Measurements from ENCODE around the gene CT45A10. TPM values are rescaled to one million over a fixed set of nuclear protein-coding genes. Genes with fewer than 3 reads are reported as not detected.
"Not testable (repeated sequence)": the region's sequence is repeated elsewhere in the genome, so short reads cannot be mapped to it uniquely, and the experiment has no call there.

The CT45A10 gene, protein sequence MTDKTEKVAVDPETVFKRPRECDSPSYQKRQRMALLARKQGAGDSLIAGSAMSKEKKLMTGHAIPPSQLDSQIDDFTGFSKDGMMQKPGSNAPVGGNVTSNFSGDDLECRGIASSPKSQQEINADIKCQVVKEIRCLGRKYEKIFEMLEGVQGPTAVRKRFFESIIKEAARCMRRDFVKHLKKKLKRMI
- total RNA-seq (2014; rRNA removed; shearing (Covaris generic)) = not detected in 2 replicates
- polyA plus RNA-seq (2014; cell fraction: nucleus; rRNA removed) = not detected in 2 replicates

- no peak for DNase-seq (ENCODE audit: extremely low read depth, low read depth)
These were observed at the start of gene CT45A10, which contains the start of gene SAGE1 for GRCh38 chrX:135893294-135893817. TSS of gene CT45A10 (minus strand) at chrX:135893444. CDS start at chrX:135885344, 8,100 bp downstream. TSS of gene SAGE1 (plus strand) at chrX:135893716. CDS start at chrX:135896243, 2,527 bp downstream.

DNA sequence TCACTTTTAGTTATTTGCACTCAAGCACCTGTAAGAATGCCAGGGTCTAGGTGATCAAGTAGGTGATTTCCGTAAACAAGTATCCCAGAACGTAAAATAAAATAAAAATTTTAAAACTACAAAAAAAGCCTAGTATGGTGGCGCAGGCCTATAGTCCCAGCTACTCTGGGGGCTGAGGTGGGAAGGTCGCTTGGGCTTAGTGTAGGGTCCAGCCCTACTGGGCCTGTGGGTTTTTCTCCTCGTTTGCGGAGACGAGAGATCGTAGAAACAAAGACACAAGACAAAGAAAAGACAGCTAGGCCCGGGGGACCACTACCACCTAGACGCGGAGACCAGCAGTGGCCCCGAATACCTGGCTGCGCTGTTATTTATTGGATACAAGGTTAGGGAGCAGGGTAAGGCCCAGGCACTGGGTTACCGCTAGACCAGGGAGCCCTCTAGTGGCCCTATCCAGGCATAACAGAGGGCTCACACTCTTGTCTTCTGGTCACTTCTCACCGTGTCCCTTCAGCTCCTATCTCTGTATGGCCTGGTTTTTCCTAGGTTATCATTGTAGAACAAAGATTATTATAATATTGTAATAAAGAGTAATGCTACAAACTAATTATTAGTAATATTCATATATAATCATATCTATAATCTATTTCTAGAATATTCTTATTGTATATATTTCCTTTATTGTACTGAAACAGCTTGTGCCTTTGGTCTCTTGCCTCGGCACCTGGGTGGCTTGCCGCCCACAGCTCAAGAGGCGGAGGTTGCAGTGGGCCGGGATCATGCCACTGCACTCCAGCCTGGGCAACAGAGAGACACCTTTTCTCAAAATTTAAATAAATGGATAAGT, 38.6 kb upstream of the CT45A10 start:
- DNase-seq (ENCODE audit: extremely low read depth, low read depth) = peak; percentile 39

DNA sequence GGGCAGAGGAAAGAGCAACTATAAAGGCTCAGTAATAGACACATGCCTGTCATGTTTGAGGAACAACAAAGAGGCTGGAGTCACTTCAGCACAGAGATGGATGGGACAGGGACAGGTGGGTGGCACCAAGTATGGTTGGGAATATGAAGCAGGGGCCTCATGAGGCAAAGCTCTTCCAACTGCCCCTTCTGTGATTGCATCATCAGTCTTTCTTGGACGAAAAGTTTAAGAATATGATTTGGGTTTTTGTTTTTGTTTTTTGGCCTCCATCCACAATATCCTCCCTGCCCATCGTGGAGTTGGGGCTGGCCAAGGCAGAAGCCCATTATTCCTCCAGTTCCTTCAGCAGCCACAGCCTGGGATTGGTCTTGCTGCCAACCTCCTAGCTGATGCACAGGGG, 34.7 kb upstream of the CT45A10 start:
- no peak for DNase-seq (ENCODE audit: extremely low read depth, low read depth)

- peak; percentile 8 for DNase-seq (ENCODE audit: extremely low read depth, low read depth)
These were observed 30.1 kb upstream of the CT45A10 start for GRCh38 chrX:135923353-135923752.

DNA sequence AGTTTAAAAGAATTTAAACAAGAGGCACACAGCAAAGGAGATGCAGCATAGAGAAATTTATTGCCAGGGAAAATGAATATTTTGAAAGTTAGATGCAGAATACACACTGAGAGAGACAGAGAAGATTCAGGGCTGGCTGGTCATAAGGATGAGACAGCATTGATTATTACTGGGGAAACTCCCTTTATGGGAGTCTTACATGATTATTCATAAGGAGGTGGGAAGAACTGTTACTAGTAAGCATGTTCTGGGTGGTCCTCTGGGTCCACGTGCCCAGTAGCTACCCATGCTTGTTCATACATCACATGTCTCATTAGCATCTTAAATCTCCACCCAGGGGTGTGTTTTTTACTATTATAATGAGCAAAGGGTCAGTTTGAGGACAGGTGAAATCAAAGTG, 27.3 kb upstream of the CT45A10 start:
- DNase-seq (ENCODE audit: extremely low read depth, low read depth) = not testable (repeated sequence)

DNA sequence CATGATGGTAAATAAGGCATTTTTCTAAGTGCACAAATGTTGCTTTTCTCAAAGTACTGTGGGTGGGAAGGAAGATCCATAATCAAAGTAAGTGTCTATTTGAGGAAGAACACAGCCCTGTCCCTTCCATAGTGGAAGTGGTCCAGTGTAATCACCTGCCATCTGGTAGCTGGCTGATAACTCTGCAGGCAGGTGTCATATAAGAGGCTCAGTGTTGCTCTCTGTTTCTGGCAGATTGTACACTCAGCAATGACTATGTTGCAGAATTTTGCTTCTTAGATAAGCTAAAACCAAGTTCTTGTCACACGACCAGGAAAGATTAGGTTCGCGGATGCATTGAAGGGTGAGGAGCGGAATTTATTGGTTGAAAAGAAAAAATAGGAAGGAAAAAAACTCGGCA, 21.2 kb upstream of the CT45A10 start:
- no peak for DNase-seq (ENCODE audit: extremely low read depth, low read depth)

- DNase-seq (ENCODE audit: extremely low read depth, low read depth) = no peak
These were observed 17.0 kb upstream of the CT45A10 start for GRCh38 chrX:135910251-135910650.

- DNase-seq (ENCODE audit: extremely low read depth, low read depth) = no peak
These were observed 463 bp downstream of the CT45A10 start for GRCh38 chrX:135892781-135893180.

- no peak for DNase-seq (ENCODE audit: extremely low read depth, low read depth)
These were observed 3.1 kb downstream of the CT45A10 start for GRCh38 chrX:135890087-135890585.

DNA sequence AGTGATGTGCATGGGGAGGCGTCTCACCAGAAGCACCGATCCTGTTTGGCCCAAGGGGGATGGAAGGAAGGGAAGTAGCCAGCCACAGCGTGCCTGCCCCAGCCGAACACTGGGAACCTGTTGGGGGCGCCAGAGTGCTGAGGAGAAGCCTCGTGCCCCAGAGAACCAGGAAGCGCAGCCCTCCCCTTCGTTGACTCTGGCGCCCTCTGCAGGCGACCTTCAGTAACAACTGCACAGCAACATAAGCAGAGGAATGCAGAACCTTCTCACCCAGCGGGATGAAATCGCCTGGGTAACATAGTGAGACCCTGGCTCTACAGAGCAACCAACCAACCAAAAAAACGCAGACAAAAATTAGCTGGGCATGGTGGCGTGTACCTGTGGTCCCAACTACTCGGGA, 4.3 kb downstream of the CT45A10 start:
- DNase-seq (ENCODE audit: extremely low read depth, low read depth) = peak; percentile 33

- DNase-seq (ENCODE audit: extremely low read depth, low read depth) = not testable (repeated sequence)
These were observed 5.0 kb downstream of the CT45A10 start for GRCh38 chrX:135888230-135888629.

DNA sequence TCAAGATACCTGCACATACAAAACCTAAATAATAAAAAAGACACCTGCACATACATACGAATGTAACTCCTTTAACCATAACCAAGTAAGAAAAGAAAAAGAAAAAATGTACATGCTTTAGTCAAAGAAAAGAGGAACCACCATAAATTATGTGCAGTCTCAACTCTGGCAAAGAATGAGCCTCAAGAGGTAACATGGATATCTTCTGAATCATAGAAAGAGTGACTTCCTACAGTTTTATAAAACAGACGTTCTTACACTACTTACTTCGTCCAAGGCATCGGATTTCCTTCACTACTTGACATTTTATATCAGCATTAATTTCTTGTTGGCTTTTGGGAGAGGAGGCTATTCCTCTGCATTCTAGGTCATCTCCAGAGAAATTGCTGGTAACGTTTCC, 10.5 kb downstream of the CT45A10 start:
- not testable (repeated sequence) for DNase-seq (ENCODE audit: extremely low read depth, low read depth)

GRCh38 chrX:135871712-135872111, 21.5 kb downstream of the CT45A10 start, which contains the start of gene CT45A9:
TSS of gene CT45A9 (minus strand) at chrX:135871812. CDS start at chrX:135868061, 3,751 bp downstream.
- not testable (repeated sequence) for DNase-seq (ENCODE audit: extremely low read depth, low read depth)

DNA sequence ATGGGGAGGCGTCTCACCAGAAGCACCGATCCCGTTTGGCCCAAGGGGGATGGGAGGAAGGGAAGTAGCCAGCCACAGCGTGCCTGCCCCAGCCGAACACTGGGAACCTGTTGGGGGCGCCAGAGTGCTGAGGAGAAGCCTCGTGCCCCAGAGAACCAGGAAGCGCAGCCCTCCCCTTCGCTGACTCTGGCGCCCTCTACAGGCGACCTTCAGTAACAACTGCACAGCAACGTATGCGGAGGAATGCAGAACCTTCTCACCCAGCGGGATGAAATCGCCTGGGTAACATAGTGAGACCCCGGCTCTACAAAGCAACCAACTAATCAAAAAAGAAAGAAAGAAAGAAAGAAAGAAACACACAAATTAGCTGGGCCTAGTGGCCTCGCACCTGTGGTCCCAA, 38.8 kb downstream of the CT45A10 start, which contains the start of gene CT45A8:
Gene CT45A8 (minus strand): TSS at position 101 of the 400 bp plus-strand sequence. CDS start 3,755 bp downstream, outside the sequence.
- DNase-seq (ENCODE audit: extremely low read depth, low read depth) = not testable (repeated sequence)

GRCh38 chrX:135837180-135837579, 56.1 kb downstream of the CT45A10 start, which contains the start of gene CT45A7:
TSS of gene CT45A7 (minus strand) at chrX:135837280. CDS start at chrX:135833533, 3,747 bp downstream.
- not testable (repeated sequence) for DNase-seq (ENCODE audit: extremely low read depth, low read depth)

Other genes with a start within 250 kb of the CT45A10 start
- not detected in 2 replicates for gene CT45A1, start 179.8 kb downstream of the CT45A10 start, total RNA-seq (2014; rRNA removed; shearing (Covaris generic))
- gene CT45A3, start 125.3 kb downstream of the CT45A10 start, total RNA-seq (2014; rRNA removed; shearing (Covaris generic)) = not detected in 2 replicates
- gene CT45A5, start 107.9 kb downstream of the CT45A10 start, total RNA-seq (2014; rRNA removed; shearing (Covaris generic)) = not detected in 2 replicates
- gene CT45A6, start 90.7 kb downstream of the CT45A10 start, total RNA-seq (2014; rRNA removed; shearing (Covaris generic)) = not detected in 2 replicates
- gene CT45A2, start 73.4 kb downstream of the CT45A10 start, total RNA-seq (2014; rRNA removed; shearing (Covaris generic)) = not detected in 2 replicates
- gene CT45A7, start 56.2 kb downstream of the CT45A10 start, total RNA-seq (2014; rRNA removed; shearing (Covaris generic)) = 0.22 TPM in 1 of 2 replicates, not detected in the other
- not detected in 2 replicates for gene CT45A8, start 38.9 kb downstream of the CT45A10 start, total RNA-seq (2014; rRNA removed; shearing (Covaris generic))
- gene CT45A9, start 21.6 kb downstream of the CT45A10 start, total RNA-seq (2014; rRNA removed; shearing (Covaris generic)) = not detected in 2 replicates
- gene SAGE1, start 272 bp upstream of the CT45A10 start, total RNA-seq (2014; rRNA removed; shearing (Covaris generic)) = not detected in 2 replicates
- gene MMGT1, start 80.5 kb upstream of the CT45A10 start, total RNA-seq (2014; rRNA removed; shearing (Covaris generic)) = 39.1 and 39.2 TPM in 2 replicates
- gene SLC9A6, start 92.0 kb upstream of the CT45A10 start, total RNA-seq (2014; rRNA removed; shearing (Covaris generic)) = 15.4 and 18.0 TPM in 2 replicates

All from NCI-H460 (cell line).